ENCODE results near the gene MRGPRX2.

DNA sequence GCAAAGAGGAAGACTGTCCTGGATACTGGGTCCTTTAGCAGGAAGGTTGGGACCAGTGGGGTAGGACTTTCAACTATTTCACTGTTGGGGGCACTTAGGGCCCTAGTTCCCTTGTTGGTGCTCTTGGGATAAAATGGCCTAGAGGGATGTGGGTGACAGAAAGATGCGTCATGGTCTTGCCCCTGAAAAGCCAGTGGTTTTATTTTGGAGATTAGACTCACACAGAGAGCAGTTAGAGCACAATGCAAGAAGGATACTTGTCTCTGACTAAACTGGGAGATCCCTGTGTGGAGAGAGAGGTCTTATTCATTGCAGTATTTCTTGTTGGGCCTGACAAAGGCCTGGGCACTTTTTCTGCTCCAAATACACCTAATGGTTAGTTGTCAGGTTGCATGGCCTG lies 22.6 kb upstream of the MRGPRX2 start:
- TF ChIP-seq, protein P1, sequence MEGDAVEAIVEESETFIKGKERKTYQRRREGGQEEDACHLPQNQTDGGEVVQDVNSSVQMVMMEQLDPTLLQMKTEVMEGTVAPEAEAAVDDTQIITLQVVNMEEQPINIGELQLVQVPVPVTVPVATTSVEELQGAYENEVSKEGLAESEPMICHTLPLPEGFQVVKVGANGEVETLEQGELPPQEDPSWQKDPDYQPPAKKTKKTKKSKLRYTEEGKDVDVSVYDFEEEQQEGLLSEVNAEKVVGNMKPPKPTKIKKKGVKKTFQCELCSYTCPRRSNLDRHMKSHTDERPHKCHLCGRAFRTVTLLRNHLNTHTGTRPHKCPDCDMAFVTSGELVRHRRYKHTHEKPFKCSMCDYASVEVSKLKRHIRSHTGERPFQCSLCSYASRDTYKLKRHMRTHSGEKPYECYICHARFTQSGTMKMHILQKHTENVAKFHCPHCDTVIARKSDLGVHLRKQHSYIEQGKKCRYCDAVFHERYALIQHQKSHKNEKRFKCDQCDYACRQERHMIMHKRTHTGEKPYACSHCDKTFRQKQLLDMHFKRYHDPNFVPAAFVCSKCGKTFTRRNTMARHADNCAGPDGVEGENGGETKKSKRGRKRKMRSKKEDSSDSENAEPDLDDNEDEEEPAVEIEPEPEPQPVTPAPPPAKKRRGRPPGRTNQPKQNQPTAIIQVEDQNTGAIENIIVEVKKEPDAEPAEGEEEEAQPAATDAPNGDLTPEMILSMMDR (IDR thresholded peaks at IDR 0.05) = no peak
- TF ChIP-seq RFX5 (IDR thresholded peaks at IDR 0.05; ENCODE audit: low read length) (no peak), POLR2AphosphoS5 (IDR thresholded peaks at IDR 0.05; ENCODE audit: low read depth, low read length) (no peak)

All from SK-N-SH (cell line).